Osteoblast (primary cell): ENCODE data around the gene MAP3K9. TPM values are rescaled to one million over a fixed set of nuclear protein-coding genes. Genes with fewer than 3 reads are reported as not detected.

Experiments used
- DNase-seq: peaks from one replicate; pipeline ENCODE4 v3.0.0; 2011; ENCODE audit warnings: low spot score, mixed read lengths; ENCODE audit not compliant: insufficient read length; ENCODE audit errors: missing footprints
- H2AFZ ChIP-seq: 2 replicates; pipeline ENCODE4 v1.6.0; 2011; ENCODE audit warnings: mild to moderate bottlenecking, low read length
- H3K27ac ChIP-seq: 2 replicates; pipeline ENCODE4 v1.5.1; 2011; ENCODE audit warnings: mild to moderate bottlenecking, low read depth, low read length, moderate library complexity
- H3K27me3 ChIP-seq: 2 replicates; pipeline ENCODE4 v1.6.0; 2012; ENCODE audit warnings: mild to moderate bottlenecking, control low read depth, inconsistent platforms, low read length, moderate library complexity; ENCODE audit not compliant: insufficient read depth
- H3K36me3 ChIP-seq: 2 replicates; pipeline ENCODE4 v1.5.1; 2011; ENCODE audit warnings: mild to moderate bottlenecking, low read length, control low read depth, moderate library complexity; ENCODE audit not compliant: insufficient read depth
- H3K4me1 ChIP-seq: 2 replicates; pipeline ENCODE4 v1.5.1; 2011; ENCODE audit warnings: mild to moderate bottlenecking, low read length, control low read depth, moderate library complexity; ENCODE audit not compliant: insufficient read depth
- H3K4me2 ChIP-seq: 2 replicates; pipeline ENCODE4 v1.6.0; 2011; ENCODE audit warnings: mild to moderate bottlenecking, low read length; ENCODE audit not compliant: insufficient read depth
- H3K4me3 ChIP-seq: fragments of 200-600 bp; sonication (generic); 3 replicates; pipeline ENCODE4 v1.5.1; 2012; ENCODE audit warnings: mild to moderate bottlenecking, low read length, inconsistent platforms; ENCODE audit not compliant: insufficient read depth
- H3K79me2 ChIP-seq: 2 replicates; pipeline ENCODE4 v1.6.0; 2012; ENCODE audit warnings: mild to moderate bottlenecking, low read length, control low read depth, inconsistent platforms; ENCODE audit not compliant: insufficient read depth
- H3K9me3 ChIP-seq: 2 replicates; pipeline ENCODE4 v1.5.1; 2011; ENCODE audit warnings: low read depth, low read length, control low read depth
- H4K20me1 ChIP-seq: 2 replicates; pipeline ENCODE4 v1.6.0; 2012; ENCODE audit warnings: mild to moderate bottlenecking, low read length, control low read depth; ENCODE audit not compliant: insufficient read depth
- total RNA-seq: library from RNA; depleted of rRNA; stranded (reverse); fragments of >200 nt; gene quantifications from 2 replicates; pipeline ENCODE4 v1.2.3, GENCODE V29; 2012
- TF ChIP-seq, protein P1 (sequence below): IDR thresholded peaks from 2 replicates; pipeline ENCODE4 v1.5.1; 2011; ENCODE audit warnings: mild to moderate bottlenecking, low read depth, low read length, moderate library complexity; ENCODE audit errors: extremely low read depth

The MAP3K9 gene
- total RNA-seq, 1 donor = under 0.01 TPM

DNA sequence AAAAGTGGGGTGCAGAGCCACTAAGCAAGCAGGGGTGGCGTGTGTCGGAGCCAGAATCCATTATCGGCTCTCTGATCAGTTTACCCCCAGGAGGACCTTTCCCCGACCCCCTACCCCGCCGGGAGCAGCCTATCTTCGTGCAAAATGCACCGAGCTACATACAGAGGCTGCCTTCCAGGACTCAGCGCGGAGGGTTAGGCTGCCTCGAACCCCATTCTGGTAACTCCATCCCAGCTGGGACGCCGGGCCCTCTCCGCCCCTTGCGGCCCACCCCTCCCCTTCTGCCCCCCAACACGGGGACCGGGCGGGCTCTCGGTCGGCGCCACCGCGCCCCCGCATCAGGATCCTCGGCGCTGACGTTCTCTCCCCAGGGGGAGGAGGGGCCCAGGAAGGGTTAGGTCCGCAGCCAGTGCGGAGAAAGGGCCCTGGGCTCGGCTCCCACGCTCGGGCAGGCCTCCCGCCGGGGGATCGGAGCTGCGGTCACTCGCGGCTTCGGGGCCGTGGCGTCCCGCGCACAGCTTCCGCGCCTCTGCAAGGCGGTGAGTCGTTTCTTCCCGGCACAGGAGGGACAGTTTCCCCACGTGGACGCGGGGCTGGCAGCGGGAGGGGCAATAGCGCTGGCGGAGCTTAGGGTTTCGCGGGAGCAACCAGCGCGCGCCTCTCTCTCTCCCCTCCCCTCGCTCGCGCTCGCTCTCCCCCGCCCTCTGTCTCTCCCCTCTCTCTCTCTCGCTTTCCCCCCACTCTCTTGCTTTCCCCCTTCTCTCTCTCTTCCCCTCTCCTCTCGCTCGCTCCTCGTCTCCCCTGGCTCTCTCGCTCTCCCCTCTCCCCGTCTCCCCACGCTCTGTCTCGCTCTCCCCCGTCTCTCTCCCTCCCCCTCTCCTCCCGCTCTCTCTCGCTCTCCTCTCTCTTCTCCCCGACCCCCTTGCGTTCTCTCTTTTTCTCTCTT, 12.5 kb upstream of the MAP3K9 start:
- Histone ChIP-seq H3K4me3 (peak overlapping the region; percentile 78), H4K20me1 (no peaks in the 10 kb centered on the region), H3K79me2 (no peaks in the 10 kb centered on the region), H3K9me3 (no peaks in the 10 kb centered on the region), H3K36me3 (no peaks in the 10 kb centered on the region), H3K27ac (peak overlapping the region; percentile 55), H3K4me2 (peak overlapping the region; percentile 89), H2AFZ (peak overlapping the region; percentile 90), H3K4me1 (peaks cover 11% of the 10 kb centered on the region), H3K27me3 (no peaks in the 10 kb centered on the region)
- peak; percentile 92 for DNase-seq
- TF ChIP-seq, protein P1, sequence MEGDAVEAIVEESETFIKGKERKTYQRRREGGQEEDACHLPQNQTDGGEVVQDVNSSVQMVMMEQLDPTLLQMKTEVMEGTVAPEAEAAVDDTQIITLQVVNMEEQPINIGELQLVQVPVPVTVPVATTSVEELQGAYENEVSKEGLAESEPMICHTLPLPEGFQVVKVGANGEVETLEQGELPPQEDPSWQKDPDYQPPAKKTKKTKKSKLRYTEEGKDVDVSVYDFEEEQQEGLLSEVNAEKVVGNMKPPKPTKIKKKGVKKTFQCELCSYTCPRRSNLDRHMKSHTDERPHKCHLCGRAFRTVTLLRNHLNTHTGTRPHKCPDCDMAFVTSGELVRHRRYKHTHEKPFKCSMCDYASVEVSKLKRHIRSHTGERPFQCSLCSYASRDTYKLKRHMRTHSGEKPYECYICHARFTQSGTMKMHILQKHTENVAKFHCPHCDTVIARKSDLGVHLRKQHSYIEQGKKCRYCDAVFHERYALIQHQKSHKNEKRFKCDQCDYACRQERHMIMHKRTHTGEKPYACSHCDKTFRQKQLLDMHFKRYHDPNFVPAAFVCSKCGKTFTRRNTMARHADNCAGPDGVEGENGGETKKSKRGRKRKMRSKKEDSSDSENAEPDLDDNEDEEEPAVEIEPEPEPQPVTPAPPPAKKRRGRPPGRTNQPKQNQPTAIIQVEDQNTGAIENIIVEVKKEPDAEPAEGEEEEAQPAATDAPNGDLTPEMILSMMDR = no peak

DNA sequence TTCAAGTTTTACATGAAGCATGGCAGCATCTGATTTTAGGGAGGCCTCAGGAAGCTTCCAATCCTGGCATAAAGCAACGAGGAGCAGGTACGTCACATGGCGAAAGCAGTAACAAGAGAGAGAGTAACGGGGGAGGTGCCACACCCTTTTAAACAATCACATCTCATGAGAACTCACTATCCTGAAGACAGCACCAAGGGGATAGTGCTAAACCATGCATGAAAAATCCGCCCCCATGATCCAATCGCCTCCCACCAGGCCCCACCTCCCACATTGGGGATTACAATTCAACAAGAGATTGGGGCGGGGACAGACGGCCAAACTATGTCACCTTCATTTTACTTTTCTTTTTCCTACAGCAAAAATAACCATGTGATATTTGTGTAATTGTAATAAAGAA, 7.2 kb upstream of the MAP3K9 start:
- H4K20me1 ChIP-seq = no peaks in the 10 kb centered on the region
- H3K27ac ChIP-seq = no peak overlapping the region
- peaks cover 8% of the 10 kb centered on the region for H3K4me1 ChIP-seq
- no peaks in the 10 kb centered on the region for H3K36me3 ChIP-seq
- no peaks in the 10 kb centered on the region for H3K79me2 ChIP-seq
- no peak overlapping the region for H3K4me3 ChIP-seq
- H3K4me2 ChIP-seq = no peak overlapping the region
- H3K27me3 ChIP-seq = peaks cover 21% of the 10 kb centered on the region
- TF ChIP-seq, protein P1 = no peak
- no peak overlapping the region for H2AFZ ChIP-seq
- H3K9me3 ChIP-seq = no peaks in the 10 kb centered on the region
- no peak for DNase-seq

DNA sequence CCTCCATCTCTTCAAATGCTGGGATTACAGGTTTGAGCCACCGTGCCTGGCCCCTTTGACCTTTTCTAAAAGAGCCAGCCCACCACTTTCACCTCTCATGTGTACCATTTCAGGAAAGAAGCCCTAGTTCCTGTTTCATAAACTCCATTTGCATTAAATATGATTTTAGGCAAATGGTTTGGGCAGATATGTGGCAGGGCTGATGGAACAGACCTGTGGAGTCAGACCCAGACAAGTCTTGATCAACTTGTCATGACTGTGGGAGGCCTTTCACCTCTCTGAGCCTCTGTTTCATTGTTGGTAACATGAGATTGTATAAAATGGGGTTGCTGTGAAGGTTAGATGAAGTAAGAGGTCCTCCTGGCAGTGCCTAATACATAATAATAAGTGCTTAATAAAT, 5.2 kb upstream of the MAP3K9 start:
- no peaks in the 10 kb centered on the region for H3K79me2 ChIP-seq

More for the DNA sequence above, 5.2 kb upstream of the MAP3K9 start:
- no peak overlapping the region for H2AFZ ChIP-seq
- H3K4me2 ChIP-seq = no peak overlapping the region
- H3K4me3 ChIP-seq = no peak overlapping the region
- no peak for DNase-seq
- peaks cover 40% of the 10 kb centered on the region for H3K27me3 ChIP-seq
- peaks cover 3% of the 10 kb centered on the region for H3K4me1 ChIP-seq
- TF ChIP-seq, protein P1 = no peak
- H4K20me1 ChIP-seq = no peaks in the 10 kb centered on the region
- no peaks in the 10 kb centered on the region for H3K36me3 ChIP-seq
- H3K27ac ChIP-seq = no peak overlapping the region
- no peaks in the 10 kb centered on the region for H3K9me3 ChIP-seq
